Panc1 (cell line): Measurements from ENCODE around the gene PHKA1. TPM values are rescaled to one million over a fixed set of nuclear protein-coding genes. Genes with fewer than 3 reads are reported as not detected.

Experiments used
- ATAC-seq: fragments of 200-7000 bp; cut with Tn5 transposase; 2 replicates; pipeline ENCODE4 v1.9.1; 2020; ENCODE audit warnings: mild to moderate bottlenecking, moderate library complexity
- BruUV-seq: library from RNA; stranded (reverse); fragments of 400-500 nt; replicated peaks from 2 replicates; lab custom pipeline; 2021; lab: Mats Ljungman, UMichigan
- CTCF ChIA-PET: fragments of 300-600 bp; sonication (Branson Sonifier 250); formaldehyde crosslinking; loops from one replicate; lab custom pipeline; 2022; ENCODE audit warnings: antibody characterized with exemption; lab: Charles Lee
- POLR2A ChIA-PET: fragments of 300-600 bp; sonication (Branson Sonifier 250); formaldehyde crosslinking; loops from one replicate; lab custom pipeline; 2022; ENCODE audit warnings: antibody characterized with exemption; lab: Charles Lee
- DNase-seq: peaks from one replicate; pipeline ENCODE4 v3.0.0-alpha.2; 2010; ENCODE audit warnings: low read depth, low spot score
- H3K27ac ChIP-seq: 2 replicates; pipeline ENCODE4 v1.5.1; 2011; ENCODE audit warnings: mild to moderate bottlenecking, low read length, inconsistent platforms
- H3K27me3 ChIP-seq: fragments of 200-500 bp; sonication (Bioruptor generic); 2 replicates; pipeline ENCODE4 v1.6.0; 2014; ENCODE audit warnings: low read length, inconsistent platforms; ENCODE audit not compliant: control insufficient read depth, insufficient read depth
- H3K36me3 ChIP-seq: fragments of 200-500 bp; sonication (Bioruptor generic); 2 replicates; pipeline ENCODE4 v1.5.1; 2014; ENCODE audit warnings: inconsistent platforms, mild to moderate bottlenecking, low read length, moderate library complexity; ENCODE audit not compliant: control insufficient read depth, insufficient read depth
- H3K4me1 ChIP-seq: 2 replicates; pipeline ENCODE4 v1.5.1; 2011; ENCODE audit warnings: inconsistent platforms, mild to moderate bottlenecking, low read length, moderate library complexity; ENCODE audit not compliant: control insufficient read depth, insufficient read depth
- H3K4me3 ChIP-seq, 2 experiments: 2 replicates each; pipeline ENCODE4 v1.5.1; 2011 to 2012; ENCODE audit warnings: low read depth in 2 of 2, low read length in 2 of 2, mild to moderate bottlenecking in 2 of 2, inconsistent platforms in 1 of 2, moderate library complexity in 1 of 2
- H3K9me3 ChIP-seq: fragments of 200-500 bp; sonication (Bioruptor generic); 2 replicates; pipeline ENCODE4 v1.5.1; 2014; ENCODE audit warnings: low read depth, mild to moderate bottlenecking, inconsistent platforms, low read length, moderate library complexity; ENCODE audit not compliant: control insufficient read depth, insufficient read depth
- POLR2AphosphoS5 ChIP-seq: IDR thresholded peaks from 2 replicates; pipeline ENCODE4 v1.6.1; 2012; ENCODE audit warnings: mild to moderate bottlenecking, low read depth, low read length, moderate library complexity
- SIN3A ChIP-seq: IDR thresholded peaks from 2 replicates; pipeline ENCODE4 v1.6.1; 2012; ENCODE audit warnings: low read depth, mild to moderate bottlenecking, low read length, moderate library complexity, borderline replicate concordance; ENCODE audit not compliant: insufficient read depth
- TCF7L2 ChIP-seq: IDR thresholded peaks from 2 replicates; pipeline ENCODE4 v1.6.1; 2011; ENCODE audit warnings: mild to moderate bottlenecking, low read depth, low read length, inconsistent platforms
- in situ Hi-C: cut with HindIII; loops from 2 replicates; pipeline ENCODE4 v1.10.0; 2016; ENCODE audit warnings: low sequenced_read_pairs, low pct_unique_long_range_greater_than_20kb
- intact Hi-C: fragments of 100-400 bp; cut with micrococcal nuclease; formaldehyde crosslinking; loops from one replicate; pipeline ENCODE4 v1.10.0; 2022; ENCODE audit not compliant: unreplicated experiment
- total RNA-seq: library from RNA; stranded (reverse); gene quantifications from one replicate; pipeline ENCODE4 v1.2.1, GENCODE V29; 2021; ENCODE audit not compliant: unreplicated experiment
- TF ChIP-seq, protein P1 (sequence below): fragments of 450-650 bp; IDR thresholded peaks from 2 replicates; pipeline ENCODE4 v1.5.1; 2017; ENCODE audit warnings: mild to moderate bottlenecking
- TF ChIP-seq, protein P2 (sequence below), 2 experiments: IDR thresholded peaks; 2 replicates each; pipeline ENCODE4 v1.6.1; 2011 to 2012; ENCODE audit warnings: low read depth in 2 of 2, control low read depth in 1 of 2, low read length in 1 of 2, mild to moderate bottlenecking in 1 of 2, moderate library complexity in 1 of 2; ENCODE audit not compliant: insufficient read depth in 1 of 2

The PHKA1 gene
- total RNA-seq, 1 experiment from 2014 or later = 28.6 TPM

DNA sequence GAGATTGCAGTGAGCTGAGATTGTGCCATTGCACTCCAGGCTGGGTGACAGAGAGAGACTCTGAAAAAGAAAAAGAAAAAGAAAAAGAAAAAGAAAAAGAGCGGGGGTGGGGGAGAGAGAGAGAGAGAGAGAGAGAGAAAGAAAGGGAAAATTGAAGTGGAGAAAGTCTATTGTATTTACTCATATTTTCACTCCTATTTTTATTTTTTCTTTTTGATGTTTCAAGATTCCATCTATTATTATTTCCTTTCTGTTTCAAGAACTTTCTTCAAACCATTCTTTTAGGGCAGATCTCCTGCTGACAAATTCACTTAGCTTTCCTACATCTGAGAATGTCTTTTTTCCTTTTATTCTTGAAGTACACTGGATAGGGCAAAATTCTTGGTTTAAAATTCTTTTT is 83.9 kb downstream of the PHKA1 start:
- intact Hi-C loops (no loop called here), in situ Hi-C loops (no loop called here)
- Histone ChIP-seq H3K4me3 (no peak overlapping the region), H3K27ac (no peak overlapping the region), H3K36me3 (peaks cover 5% of the 10 kb centered on the region; the same call in 1 of the 2 replicates), H3K9me3 (no peaks in the 10 kb centered on the region), H3K27me3 (no peaks in the 10 kb centered on the region), H3K4me1 (no peaks in the 10 kb centered on the region)
- POLR2A ChIA-PET = no interaction called here
- no peak for DNase-seq
- TF ChIP-seq, protein P1, sequence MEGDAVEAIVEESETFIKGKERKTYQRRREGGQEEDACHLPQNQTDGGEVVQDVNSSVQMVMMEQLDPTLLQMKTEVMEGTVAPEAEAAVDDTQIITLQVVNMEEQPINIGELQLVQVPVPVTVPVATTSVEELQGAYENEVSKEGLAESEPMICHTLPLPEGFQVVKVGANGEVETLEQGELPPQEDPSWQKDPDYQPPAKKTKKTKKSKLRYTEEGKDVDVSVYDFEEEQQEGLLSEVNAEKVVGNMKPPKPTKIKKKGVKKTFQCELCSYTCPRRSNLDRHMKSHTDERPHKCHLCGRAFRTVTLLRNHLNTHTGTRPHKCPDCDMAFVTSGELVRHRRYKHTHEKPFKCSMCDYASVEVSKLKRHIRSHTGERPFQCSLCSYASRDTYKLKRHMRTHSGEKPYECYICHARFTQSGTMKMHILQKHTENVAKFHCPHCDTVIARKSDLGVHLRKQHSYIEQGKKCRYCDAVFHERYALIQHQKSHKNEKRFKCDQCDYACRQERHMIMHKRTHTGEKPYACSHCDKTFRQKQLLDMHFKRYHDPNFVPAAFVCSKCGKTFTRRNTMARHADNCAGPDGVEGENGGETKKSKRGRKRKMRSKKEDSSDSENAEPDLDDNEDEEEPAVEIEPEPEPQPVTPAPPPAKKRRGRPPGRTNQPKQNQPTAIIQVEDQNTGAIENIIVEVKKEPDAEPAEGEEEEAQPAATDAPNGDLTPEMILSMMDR = no peak
- TF ChIP-seq TCF7L2 (no peak), SIN3A (no peak), POLR2AphosphoS5 (no peak)
- TF ChIP-seq, protein P2, sequence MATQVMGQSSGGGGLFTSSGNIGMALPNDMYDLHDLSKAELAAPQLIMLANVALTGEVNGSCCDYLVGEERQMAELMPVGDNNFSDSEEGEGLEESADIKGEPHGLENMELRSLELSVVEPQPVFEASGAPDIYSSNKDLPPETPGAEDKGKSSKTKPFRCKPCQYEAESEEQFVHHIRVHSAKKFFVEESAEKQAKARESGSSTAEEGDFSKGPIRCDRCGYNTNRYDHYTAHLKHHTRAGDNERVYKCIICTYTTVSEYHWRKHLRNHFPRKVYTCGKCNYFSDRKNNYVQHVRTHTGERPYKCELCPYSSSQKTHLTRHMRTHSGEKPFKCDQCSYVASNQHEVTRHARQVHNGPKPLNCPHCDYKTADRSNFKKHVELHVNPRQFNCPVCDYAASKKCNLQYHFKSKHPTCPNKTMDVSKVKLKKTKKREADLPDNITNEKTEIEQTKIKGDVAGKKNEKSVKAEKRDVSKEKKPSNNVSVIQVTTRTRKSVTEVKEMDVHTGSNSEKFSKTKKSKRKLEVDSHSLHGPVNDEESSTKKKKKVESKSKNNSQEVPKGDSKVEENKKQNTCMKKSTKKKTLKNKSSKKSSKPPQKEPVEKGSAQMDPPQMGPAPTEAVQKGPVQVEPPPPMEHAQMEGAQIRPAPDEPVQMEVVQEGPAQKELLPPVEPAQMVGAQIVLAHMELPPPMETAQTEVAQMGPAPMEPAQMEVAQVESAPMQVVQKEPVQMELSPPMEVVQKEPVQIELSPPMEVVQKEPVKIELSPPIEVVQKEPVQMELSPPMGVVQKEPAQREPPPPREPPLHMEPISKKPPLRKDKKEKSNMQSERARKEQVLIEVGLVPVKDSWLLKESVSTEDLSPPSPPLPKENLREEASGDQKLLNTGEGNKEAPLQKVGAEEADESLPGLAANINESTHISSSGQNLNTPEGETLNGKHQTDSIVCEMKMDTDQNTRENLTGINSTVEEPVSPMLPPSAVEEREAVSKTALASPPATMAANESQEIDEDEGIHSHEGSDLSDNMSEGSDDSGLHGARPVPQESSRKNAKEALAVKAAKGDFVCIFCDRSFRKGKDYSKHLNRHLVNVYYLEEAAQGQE (IDR thresholded peaks at IDR 0.05; ENCODE audit: insufficient read depth in 1 of 2, low read depth in 2 of 2, low read length in 1 of 2) = no peak
- CTCF ChIA-PET = no interaction called here
- no TSS peak for BruUV-seq
- ATAC-seq = no peak

DNA sequence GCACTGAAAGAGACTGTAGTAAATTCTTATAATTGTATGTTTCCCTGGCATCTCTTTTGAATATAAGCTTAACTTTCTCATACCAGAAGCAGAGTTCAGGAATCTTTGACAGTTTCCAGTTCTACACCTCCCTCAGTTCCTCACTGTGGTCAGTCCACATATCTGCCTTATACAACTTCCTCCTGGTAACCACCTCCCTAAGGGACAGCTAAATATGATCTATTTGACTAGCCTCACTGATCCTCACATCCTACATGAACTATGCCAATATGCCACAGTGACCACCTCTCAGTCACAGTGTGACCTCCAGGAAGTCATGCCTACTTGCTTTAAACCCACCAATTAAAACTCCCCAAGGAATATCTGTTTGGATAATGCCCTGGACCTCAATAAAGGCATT is 89.9 kb downstream of the PHKA1 start:
- TF ChIP-seq SIN3A (no peak), TCF7L2 (no peak), POLR2AphosphoS5 (no peak)
- TF ChIP-seq, protein P2 (IDR thresholded peaks at IDR 0.05; ENCODE audit: insufficient read depth in 1 of 2, low read depth in 2 of 2, low read length in 1 of 2) = no peak
- TF ChIP-seq, protein P1 = no peak
- in situ Hi-C loops (no loop called here), intact Hi-C loops (no loop called here)
- H3K36me3 ChIP-seq = no peaks in the 10 kb centered on the region
- no peak overlapping the region for H3K4me3 ChIP-seq
- DNase-seq = no peak
- peaks cover 30% of the 10 kb centered on the region for H3K4me1 ChIP-seq
- no peaks in the 10 kb centered on the region for H3K9me3 ChIP-seq
- POLR2A ChIA-PET = no interaction called here
- H3K27ac ChIP-seq = no peak overlapping the region
- CTCF ChIA-PET = no interaction called here
- ATAC-seq = no peak
- no peaks in the 10 kb centered on the region for H3K27me3 ChIP-seq
- no TSS peak for BruUV-seq
